Measurements from ENCODE around the gene SH3BP5L.

Gene SH3BP5L

DNA sequence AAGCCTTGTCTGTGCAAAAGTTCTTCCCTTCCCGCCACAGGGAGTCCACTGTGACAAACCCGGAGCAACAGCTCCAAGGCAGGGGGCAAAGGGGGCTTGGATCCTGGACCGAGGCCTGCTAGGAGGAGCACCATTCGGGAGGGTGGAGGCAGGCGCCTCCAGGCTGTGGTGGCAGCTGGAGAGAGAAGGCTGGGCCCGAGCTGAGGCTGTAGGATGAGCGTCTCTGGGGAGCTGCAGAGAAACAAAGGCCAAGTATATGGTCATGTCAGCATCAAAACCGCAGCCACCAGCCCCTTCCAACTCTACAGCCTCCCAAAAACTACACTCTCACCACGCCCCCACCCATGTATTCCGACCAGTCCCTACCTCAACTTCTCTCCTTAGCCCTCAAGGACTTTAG, 579 bp downstream of the SH3BP5L start:
- DNase-seq = no peak

DNA sequence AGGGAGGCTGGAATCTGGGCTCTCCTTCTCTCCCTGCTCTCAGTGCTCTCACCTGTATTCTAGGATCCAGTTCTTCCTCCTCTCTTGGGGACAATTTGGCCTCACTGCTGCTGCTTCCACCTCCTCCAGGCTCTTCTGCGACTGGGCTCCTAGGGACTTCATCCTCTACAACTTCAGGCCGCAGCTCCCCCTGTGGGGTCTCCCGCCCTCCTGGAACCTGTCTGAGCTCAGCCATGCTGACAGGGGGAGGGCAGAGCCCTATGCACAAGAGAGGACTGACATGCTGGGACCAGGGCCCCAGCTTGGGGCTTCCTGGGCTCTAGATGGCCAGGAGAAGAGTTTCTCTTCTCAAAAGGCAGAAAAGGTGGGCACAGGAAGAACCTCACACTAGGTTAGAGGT, 1.0 kb downstream of the SH3BP5L start:
- no peak for DNase-seq

DNA sequence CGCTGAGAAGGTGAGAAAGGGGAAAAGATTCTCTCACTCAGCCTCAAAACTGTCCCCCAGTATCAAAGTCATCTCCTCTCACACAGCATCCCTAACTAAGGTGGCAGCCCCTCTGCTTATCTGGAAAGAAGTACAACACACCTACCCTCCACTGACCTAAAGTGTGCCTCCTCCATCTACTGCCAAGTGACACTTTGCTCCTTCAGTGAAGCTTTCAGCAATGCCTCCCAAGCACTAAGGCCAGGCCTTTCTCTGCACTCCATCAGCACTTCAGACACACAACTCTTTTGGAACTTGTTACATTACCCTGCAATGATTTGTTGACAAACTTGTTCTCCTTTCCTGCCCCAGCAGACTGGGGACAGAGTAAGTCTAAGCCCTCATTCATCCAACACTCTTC, 1.4 kb downstream of the SH3BP5L start:
- no peak for DNase-seq

DNA sequence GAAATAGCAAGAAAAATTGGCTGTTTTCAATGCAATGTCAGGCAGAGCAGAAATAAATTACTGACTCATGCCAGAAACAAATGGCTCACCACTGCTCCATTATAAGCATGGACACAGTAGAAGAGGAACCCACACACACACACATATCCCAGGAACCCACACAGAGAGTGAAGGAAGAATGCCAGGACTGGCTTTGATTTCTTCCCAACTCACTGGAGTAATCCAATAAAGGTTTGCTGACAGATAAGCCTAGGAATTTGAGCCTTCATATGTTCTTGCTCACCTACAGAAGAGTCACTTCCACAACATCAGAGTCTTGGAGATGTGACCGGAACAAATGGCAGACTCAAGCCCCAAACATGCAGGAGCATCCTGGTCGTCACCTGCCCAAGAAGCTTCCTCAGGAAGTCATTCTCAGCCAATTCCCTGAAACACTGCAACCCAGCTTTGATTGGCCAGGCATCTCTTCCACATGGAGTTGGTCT, 2.2 kb downstream of the SH3BP5L start:
- no peak for DNase-seq

DNA sequence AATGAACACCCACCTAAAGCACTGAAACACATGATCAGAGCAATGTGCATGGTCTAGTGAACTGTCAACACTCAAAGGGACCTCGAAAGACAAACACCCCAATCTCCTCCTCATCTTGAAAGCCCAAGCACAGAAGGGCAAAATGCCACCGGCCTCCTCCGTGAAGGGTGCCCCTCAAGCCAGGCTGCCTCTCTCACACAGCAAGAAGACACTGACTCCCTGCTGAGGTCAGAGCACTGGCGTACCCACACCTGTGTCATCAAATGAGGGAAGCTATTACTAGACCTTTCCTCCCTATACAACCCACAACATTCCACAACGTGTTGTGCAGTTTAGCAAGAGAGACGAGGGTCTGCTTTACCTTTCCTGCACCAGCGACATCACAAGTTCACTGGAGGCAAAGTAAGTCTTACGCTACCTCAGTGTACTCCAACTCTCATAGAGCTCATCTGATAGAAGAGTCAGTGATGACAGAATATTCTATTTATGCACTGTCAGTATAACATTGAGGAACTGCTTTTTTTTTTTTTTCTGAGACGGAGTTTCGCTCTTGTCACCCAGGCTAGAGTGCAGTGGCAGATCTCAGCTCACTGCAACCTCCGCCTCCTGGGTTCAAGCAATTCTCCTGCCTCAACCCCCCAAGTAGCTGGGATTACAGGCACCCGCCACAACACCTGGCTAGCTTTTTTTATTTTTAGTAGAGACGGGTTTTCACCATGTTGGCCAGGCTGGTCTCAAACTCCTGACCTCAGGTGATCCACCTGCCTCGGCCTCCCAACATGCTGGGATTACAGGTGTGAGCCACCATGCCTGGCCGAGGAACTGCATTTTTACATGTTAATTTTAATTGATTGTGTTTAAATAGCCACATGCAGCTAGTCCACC, 3.3 kb downstream of the SH3BP5L start:
- DNase-seq = no peak

DNA sequence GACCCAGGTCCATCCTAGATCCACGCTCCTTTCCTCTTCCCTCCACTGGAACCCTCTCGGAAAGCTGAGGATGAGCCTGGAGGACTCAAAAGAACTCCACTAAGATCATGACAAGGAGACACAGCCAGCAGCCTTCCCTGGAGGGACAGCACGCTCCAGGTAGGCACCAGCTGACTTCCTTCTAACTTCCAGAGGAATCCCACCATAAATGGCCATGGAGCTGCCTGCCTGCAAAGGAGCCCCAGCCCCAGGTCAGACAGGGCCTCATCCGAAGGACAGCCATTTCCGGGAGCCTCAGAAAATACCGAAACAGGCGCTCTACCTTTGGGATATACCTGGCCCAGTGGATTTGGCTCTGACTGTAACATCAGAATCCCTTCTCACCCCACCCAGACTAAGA, 4.1 kb downstream of the SH3BP5L start:
- no peak for DNase-seq

DNA sequence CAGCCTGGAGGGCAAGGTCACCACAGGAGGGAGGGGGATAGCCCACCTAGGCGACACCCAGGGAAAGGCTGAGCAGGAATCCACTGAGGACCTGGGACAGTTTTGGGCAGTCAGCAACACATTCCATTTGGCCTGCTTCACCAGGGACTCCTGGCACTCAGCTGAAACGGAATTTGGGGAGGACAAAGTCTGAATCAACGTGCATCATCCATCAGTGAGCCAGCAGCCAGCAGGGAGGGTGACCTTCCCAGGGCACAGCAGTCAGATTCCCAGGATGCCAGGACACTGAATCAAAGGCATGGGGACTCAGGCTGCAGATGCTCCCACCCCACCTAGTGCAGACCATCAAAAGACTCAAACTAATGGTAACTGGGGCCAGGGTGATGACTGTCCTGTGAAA, 4.6 kb downstream of the SH3BP5L start:
- DNase-seq = no peak

DNA sequence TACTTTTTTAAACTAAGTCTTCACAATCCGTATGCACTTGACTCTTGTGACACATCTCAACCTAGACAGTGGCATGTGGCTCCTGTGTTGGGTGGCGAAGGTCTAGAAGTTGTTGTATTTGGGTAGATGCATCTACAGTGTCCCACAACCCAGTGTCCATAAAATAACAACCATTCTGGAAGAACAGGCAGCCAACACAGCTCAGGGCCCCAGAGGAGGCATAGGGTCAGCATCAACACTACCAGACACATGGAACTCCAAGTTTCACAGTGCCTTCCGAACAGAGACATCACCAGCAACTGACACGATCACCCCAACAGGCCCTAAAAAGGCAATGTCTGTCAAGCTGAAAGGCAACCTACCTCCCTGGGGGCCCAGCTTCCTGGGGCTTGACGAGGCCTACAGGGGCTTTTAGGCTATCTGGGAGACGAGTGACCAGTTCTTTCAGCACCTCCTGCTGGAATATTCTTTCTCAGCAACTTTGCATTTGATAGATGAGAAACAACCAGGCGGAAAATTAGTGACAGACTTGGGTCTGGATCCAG, 5.6 kb downstream of the SH3BP5L start:
- DNase-seq = no peak

DNA sequence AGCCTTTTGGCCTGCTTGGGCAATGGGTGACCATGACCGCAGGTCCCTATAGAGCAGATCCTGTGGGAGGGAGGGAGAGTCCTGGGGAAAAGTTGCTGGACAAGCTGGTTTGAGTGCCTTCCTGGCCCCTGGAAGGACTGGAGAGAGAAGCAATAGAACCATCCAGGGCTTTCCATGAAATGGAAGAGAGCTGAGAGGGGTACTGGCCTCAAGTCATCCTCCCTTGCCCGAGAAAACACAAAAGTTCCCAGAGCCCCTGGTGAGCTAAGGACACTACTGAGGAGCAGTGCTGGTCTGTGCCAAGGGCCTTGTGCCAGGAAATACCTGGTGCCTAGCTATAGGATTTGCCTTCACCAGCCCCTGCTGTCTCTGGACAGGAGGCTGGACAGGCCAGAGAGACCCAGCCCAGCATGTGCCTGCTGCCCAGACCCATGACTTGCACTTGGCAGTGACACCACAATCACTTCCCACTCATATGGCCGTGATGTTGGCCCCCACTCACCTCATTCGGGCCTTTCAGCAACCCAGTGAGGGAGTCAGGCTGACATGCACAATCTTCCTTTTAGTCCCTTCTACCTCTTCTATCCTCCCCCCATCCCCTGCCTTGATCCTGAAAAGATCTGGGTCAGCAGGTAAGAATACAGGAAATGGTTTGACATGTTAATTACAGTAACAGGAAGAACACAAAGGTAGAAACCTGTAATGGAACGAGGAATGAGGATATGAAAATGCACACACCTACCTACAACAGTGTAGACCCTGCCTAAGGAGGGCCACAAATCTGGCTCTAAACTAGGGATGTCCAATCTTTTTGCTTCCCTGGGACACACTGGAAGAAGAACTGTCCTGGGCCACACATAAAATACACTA, 7.0 kb downstream of the SH3BP5L start:
- no peak for DNase-seq

DNA sequence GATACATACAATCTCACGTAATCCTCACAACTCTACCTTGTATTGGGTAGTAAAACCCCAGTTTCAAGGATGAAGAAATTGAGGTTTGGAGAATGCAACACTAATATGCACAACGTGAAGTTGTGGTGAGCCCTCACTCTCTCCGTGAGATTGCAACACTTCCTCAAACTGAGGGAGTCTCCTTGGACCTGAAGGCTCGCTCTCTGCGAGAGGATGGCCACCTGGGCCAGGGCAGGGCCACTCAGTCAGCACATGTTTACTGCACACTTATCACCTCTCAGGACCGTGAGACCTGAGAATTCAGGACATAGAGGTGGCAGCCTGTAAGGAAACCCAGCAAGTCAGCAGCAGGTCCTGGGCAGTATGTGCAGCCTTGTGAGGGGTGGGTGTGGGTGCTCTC, 8.7 kb downstream of the SH3BP5L start:
- no peak for DNase-seq

DNA sequence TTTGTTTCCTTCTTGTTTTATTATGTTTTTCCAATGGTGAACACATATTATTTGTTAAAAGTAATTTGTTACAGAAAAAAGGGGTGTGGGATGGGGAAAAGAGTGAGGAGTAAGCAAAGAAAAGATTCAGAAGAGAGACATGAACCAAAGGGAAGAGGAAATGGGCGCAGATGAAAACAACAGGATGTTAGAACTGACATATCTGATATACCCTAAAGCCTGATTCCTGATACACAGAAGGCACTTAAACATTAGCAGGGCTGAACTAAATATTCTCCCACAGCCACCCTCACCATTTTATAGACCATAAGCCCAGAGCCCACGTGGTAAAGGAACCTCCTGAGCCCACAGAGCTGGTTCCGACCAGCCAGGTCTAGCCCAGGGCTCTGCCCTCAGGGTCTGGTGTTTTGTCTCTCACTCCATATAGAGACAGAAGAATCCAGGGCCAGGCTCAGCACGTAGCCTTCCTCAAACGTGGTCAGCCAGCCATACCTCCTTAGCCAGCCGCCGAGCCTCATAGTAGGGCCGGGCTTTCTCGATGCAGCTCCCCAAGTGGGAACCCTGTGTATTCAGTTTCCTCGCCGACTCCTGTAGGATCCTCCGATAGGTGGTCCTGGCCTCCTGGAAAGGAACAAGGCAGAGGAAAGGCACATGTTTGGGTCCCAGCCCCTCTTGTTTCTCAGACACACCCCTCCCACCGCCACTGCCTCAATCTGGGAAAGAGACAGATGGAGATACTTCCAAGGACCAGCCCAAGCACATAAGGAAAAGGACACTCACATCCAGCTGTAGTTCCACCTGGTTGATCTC, 9.5 kb downstream of the SH3BP5L start:
- no peak for DNase-seq

DNA sequence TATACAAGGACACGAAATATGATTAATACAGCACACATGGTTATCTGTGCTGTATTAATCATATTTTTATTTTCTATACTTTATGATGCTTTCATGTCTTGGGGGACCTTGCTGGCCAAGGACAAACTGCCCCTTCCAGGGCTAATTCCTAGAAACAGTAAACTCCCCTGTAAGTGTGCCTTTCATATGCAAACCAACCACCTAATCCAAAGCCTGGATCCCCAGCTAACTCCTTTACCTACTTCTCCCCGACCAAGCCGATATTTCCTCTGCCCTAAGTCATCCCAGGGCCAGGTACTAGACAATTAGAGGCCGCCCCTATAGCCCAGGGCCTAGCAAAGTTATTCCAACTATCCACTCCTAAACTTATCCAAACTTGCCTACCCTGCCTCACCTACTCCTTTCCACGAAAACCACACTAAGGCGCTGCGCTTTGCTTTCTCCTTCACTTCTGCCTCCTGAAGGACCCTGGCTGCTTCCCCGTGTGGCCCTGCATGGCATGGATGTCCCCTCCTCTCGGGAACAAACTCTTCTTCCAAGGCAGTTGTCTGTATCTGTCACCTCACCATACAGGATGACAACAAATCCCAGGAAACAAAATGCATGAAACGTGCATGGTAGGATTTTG, 10.2 kb downstream of the SH3BP5L start:
- DNase-seq = no peak

DNA sequence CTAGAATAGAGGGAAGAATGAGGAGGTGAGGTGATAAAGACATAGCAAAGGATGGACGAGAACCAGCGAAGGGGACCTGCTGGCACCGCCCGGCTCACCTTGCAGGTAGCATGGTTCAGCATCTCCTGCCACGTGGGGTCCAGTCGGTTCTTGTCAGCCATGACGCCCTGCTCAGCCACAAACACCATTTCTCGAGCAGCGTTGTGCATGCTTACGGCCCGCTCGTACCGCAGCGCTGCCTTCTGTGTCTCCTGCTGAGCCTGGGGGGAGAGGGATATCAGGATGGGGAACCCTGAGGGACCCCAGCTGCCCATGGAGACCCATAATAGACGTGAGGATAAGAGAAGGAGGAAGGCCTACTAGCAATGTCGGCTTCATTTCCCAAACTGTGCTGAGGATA, 11.4 kb downstream of the SH3BP5L start:
- no peak for DNase-seq

DNA sequence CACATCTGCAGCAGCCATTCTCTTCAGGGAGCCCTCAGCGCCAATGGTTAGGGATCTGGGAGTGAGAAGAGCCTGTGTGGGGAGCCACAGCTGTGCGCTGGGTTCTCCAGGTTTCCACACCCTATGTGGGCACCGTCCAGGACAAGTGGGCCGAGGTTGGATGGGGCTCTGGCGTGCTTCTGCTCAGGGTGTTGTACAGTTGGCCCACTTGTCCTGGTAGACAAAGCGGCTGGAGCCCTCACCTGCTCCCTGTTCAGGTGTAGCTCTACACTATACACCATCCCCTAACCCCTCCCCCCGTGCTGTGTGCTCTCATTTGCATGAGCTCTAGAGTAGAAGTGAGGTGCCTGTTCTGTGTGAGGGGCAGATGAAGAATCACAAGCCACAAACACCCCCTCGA, 12.2 kb downstream of the SH3BP5L start:
- DNase-seq = no peak

DNA sequence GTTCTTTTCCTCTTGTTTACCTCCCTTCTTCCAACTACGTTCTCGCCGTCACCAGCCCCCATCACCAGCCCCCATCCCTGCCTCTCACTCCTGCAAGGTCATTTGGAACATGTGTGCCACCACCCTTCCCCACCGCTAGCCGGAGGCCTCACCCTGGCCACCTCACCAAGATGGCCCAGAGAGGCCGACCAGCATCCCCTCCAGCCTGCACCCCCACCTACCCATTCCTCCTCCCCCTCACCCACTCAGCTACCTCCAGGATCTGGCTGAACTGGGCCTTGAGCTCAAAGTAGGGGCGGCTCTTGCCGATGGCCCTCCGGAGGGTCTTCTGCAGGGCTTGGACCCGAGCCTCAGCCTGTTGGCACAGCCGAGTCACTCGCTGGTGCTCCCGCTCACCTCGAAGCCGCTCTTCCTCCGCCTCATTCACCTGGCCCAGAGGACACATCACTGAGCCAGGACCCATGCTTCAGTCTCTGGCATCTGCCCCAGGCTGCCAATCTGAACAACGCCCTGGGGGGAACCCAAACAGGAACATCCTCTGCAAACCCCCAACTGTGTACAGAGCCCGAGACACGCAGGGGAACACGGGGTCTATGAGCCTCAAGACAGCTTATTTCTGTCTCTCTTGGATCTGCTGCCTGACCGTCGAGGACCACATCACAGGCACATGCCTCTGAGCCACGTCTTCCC, 12.8 kb downstream of the SH3BP5L start:
- DNase-seq = no peak

DNA sequence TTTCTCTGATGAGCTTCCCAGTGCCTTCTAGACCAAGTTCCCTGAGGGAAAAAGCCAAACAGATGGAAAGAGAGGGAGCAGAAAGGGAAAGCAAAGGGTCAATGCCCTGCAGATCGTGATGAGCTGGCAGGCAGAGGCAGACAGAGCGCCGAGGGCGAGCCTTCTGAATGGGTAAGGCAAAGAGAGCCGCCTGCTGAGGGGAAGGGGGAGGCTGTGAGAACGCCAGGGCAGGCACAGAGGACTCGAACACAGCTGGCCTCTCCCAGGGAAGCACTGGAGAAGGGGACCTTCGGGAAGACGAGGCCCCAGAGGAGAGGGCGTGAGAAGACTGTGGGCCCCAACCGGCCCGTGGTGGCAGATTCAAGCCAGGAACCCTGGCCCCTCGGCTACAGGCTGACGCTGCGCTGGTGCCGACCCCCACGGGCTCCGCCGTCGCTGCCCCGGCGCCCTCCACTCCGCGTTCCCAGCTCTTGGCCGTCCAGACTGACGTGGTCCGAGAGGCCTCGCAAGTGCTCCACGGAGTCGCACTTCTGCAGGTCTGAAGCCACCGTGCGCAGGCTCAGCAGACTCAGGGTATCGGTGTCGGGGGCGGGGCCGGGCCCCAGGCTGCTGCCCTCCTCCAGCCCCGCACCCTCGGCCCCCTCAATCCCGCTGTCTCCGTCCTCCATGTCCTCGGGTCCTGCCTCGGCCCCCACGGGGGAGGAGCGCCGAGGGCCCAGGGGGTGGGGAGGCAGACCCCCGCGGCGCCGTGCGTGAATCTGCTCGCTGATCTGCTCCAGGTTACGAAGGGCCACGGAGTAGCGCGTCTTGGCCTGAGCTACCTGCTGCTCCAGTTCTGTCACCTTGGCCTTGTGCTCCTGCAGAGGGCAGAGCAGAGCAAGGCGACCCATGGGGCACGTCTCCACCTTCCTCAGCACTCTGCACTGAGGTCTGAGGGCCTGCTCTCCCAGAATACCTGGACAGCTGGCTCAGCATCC, 13.9 kb downstream of the SH3BP5L start:
- no peak for DNase-seq

DNA sequence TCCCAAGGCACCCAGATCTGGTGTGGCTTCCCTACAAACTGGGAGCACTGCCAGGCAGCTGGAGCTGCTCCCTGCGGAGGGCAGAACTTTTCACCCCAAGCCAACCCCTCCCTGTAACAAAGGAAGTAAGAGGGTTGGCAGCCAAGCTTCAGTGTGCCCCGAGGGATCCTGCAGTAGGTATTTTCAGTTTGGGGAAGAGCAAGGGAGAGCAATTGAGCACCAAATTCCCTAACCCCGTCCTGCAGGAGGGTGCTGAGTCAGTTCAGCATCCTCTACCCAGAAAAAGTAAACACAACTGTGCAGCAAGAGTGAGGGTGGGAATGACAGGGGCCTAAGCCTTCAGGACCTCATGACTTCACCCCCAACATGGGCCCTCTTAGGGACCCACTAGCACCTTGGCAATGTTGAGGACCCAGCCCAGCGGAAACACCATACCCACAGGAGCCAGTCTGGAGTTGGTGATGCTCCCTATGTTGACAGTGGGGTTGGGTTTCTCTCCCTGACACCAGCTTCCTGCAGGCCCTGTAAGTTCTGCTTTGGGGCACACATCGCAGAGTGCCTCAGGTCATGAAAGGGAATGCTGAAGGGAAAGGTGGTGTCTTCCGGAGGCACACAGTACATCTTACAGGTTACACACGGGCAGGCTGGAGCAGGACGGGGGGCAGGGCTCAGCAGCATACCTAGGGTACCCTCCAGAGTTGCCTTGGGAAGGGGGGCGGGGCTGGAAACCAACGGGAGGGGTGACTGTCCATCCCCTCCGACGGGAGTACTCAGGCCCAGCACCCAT, 14.8 kb downstream of the SH3BP5L start:
- DNase-seq = no peak

DNA sequence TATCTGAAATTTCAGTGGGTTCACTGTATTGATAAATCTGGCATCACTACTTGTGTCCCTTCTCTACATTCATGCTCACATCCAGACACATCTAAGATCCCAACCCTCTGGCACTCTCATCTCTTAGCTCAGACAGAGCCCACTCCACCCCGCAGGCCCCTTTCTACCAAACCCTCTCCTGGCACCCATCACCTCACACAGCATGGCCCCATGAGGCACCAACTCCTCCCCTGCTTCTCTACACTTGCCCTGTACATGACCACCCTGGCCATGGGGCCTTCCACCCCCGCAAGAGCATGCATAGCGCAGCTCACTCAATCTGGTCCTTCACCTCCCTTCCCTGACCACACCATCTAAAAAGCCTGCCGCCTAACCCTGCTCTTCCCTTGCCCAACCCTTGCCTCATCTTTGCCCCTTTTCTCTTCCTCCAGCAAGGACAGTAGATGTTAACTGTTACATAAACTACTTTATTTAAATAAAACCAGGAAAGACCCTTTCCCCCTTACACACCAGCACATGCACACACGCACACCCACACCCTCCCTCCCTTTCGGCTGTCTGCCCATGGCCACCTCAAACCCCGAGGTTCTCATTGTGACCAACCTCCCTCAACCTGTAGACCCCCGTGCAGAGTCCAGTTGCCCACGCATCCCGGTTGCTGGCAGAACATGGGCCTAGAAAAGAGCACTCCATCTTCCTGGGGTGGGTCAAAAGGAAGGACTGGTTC, 15.6 kb downstream of the SH3BP5L start:
- DNase-seq = no peak

DNA sequence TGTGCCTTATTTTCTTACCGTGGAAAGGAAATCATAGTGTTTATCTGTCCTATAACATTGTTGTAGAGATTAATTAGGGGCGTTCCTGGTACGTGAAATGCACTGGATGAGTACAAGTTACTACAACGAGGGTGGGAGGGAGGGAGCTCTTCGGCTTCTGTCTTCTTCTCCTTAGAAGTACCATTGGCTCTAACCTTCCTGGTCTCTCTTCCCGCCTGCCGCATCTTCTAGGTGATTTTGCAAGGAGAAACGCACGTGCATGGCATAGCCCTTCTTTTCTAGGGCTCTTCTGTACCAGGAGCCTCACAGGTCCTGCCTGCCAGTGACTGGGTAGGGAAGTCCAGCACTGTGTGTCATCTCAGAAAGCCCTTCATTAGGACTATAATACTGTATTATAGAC, 16.8 kb downstream of the SH3BP5L start:
- DNase-seq = no peak

Data from activated CD8-positive, alpha-beta memory T cell treated with anti-CD3 and anti-CD28 coated beads, Interleukin-2, amount 50 U/mL, for 4 hours (primary cell).